Panc1 (cell line): ENCODE measurements around the gene TMEM100. TPM values are rescaled to one million over a fixed set of nuclear protein-coding genes. Genes with fewer than 3 reads are reported as not detected.

Source experiments
- ATAC-seq: fragments of 200-7000 bp; cut with Tn5 transposase; 2 replicates; pipeline ENCODE4 v1.9.1; 2020; ENCODE audit warnings: mild to moderate bottlenecking, moderate library complexity
- BruUV-seq: library from RNA; stranded (reverse); fragments of 400-500 nt; replicated peaks from 2 replicates; lab custom pipeline; 2021; lab: Mats Ljungman, UMichigan
- CTCF ChIA-PET: fragments of 300-600 bp; sonication (Branson Sonifier 250); formaldehyde crosslinking; loops from one replicate; lab custom pipeline; 2022; ENCODE audit warnings: antibody characterized with exemption; lab: Charles Lee
- POLR2A ChIA-PET: fragments of 300-600 bp; sonication (Branson Sonifier 250); formaldehyde crosslinking; loops from one replicate; lab custom pipeline; 2022; ENCODE audit warnings: antibody characterized with exemption; lab: Charles Lee
- DNase-seq: peaks from one replicate; pipeline ENCODE4 v3.0.0-alpha.2; 2010; ENCODE audit warnings: low read depth, low spot score
- H3K27ac ChIP-seq: 2 replicates; pipeline ENCODE4 v1.5.1; 2011; ENCODE audit warnings: mild to moderate bottlenecking, low read length, inconsistent platforms
- H3K27me3 ChIP-seq: fragments of 200-500 bp; sonication (Bioruptor generic); 2 replicates; pipeline ENCODE4 v1.6.0; 2014; ENCODE audit warnings: low read length, inconsistent platforms; ENCODE audit not compliant: control insufficient read depth, insufficient read depth
- H3K36me3 ChIP-seq: fragments of 200-500 bp; sonication (Bioruptor generic); 2 replicates; pipeline ENCODE4 v1.5.1; 2014; ENCODE audit warnings: inconsistent platforms, mild to moderate bottlenecking, low read length, moderate library complexity; ENCODE audit not compliant: control insufficient read depth, insufficient read depth
- H3K4me1 ChIP-seq: 2 replicates; pipeline ENCODE4 v1.5.1; 2011; ENCODE audit warnings: inconsistent platforms, mild to moderate bottlenecking, low read length, moderate library complexity; ENCODE audit not compliant: control insufficient read depth, insufficient read depth
- H3K4me3 ChIP-seq, 2 experiments: 2 replicates each; pipeline ENCODE4 v1.5.1; 2011 to 2012; ENCODE audit warnings: low read depth in 2 of 2, low read length in 2 of 2, mild to moderate bottlenecking in 2 of 2, inconsistent platforms in 1 of 2, moderate library complexity in 1 of 2
- H3K9me3 ChIP-seq: fragments of 200-500 bp; sonication (Bioruptor generic); 2 replicates; pipeline ENCODE4 v1.5.1; 2014; ENCODE audit warnings: low read depth, mild to moderate bottlenecking, inconsistent platforms, low read length, moderate library complexity; ENCODE audit not compliant: control insufficient read depth, insufficient read depth
- CTCF ChIP-seq: fragments of 450-650 bp; IDR thresholded peaks from 2 replicates; pipeline ENCODE4 v1.5.1; 2017; ENCODE audit warnings: mild to moderate bottlenecking
- POLR2AphosphoS5 ChIP-seq: IDR thresholded peaks from 2 replicates; pipeline ENCODE4 v1.6.1; 2012; ENCODE audit warnings: mild to moderate bottlenecking, low read depth, low read length, moderate library complexity
- SIN3A ChIP-seq: IDR thresholded peaks from 2 replicates; pipeline ENCODE4 v1.6.1; 2012; ENCODE audit warnings: low read depth, mild to moderate bottlenecking, low read length, moderate library complexity, borderline replicate concordance; ENCODE audit not compliant: insufficient read depth
- TCF7L2 ChIP-seq: IDR thresholded peaks from 2 replicates; pipeline ENCODE4 v1.6.1; 2011; ENCODE audit warnings: mild to moderate bottlenecking, low read depth, low read length, inconsistent platforms
- in situ Hi-C: cut with HindIII; loops from 2 replicates; pipeline ENCODE4 v1.10.0; 2016; ENCODE audit warnings: low sequenced_read_pairs, low pct_unique_long_range_greater_than_20kb
- intact Hi-C: fragments of 100-400 bp; cut with micrococcal nuclease; formaldehyde crosslinking; loops from one replicate; pipeline ENCODE4 v1.10.0; 2022; ENCODE audit not compliant: unreplicated experiment
- total RNA-seq: library from RNA; stranded (reverse); gene quantifications from one replicate; pipeline ENCODE4 v1.2.1, GENCODE V29; 2021; ENCODE audit not compliant: unreplicated experiment
- TF ChIP-seq, protein P1 (sequence below), 2 experiments: IDR thresholded peaks; 2 replicates each; pipeline ENCODE4 v1.6.1; 2011 to 2012; ENCODE audit warnings: low read depth in 2 of 2, control low read depth in 1 of 2, low read length in 1 of 2, mild to moderate bottlenecking in 1 of 2, moderate library complexity in 1 of 2; ENCODE audit not compliant: insufficient read depth in 1 of 2

Gene TMEM100
- total RNA-seq, 1 experiment from 2014 or later, result 0.10 TPM

- intact Hi-C loops, result no loop called here
- CTCF ChIA-PET, result no interaction called here
Observed at GRCh38 chr17:55737976-55738501, 15.4 kb upstream of the TMEM100 start.

DNA sequence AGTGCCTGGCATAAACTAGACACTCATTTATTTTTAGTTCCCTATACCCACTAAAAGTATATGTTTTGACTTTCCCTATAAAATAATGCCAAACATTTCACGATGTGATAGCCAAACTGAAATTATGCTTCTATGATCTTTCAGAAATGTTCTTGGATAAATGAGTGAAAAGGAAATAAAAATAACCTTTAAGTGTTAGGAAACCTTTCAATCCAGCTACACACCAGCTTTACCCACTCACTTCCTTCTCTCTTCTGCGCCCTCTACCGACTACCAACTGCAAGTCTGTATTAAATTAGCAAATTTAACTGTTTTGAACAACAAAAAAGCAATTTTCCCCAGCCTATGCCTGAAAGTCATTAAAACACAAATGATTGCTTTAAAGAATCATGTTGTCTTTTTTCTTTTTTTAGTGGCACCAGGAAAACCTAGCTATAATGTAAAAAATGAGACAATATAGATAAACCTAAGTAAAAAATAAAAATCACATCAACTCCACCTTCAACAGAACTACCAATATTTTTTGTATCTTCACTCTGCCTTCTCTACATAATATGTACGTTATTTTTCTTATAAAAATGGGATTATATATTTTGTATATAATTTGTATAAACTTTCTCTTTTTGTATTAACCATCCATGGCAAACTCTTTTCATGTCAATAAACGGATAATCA, 13.2 kb upstream of the TMEM100 start:
- CTCF ChIA-PET, result interaction anchor here (0.5 to 0.9 kb wide), 4 partner anchors 15 to 217 kb away, joined by 3 to 7 read pairs (median 4); partner anchors contain the start of gene PCTP
- BruUV-seq, result no TSS peak
- ATAC-seq (no peak), DNase-seq (no peak)
- Histone ChIP-seq H3K9me3 (no peaks in the 10 kb centered on the region), H3K27ac (no peak overlapping the region), H3K4me1 (no peaks in the 10 kb centered on the region), H3K4me3 (no peak overlapping the region), H3K27me3 (no peaks in the 10 kb centered on the region; the same call in 1 of the 2 replicates), H3K36me3 (no peaks in the 10 kb centered on the region)
- in situ Hi-C loops, result no loop called here
- peak; percentile 83; the same call in 1 of the 2 replicates for TF ChIP-seq CTCF
- TF ChIP-seq SIN3A, result no peak
- POLR2A ChIA-PET, result no interaction called here
- intact Hi-C loops, result no loop called here

More at GRCh38 chr17:55737976-55738501, 15.4 kb upstream of the TMEM100 start:
- BruUV-seq, result no TSS peak
- TF ChIP-seq SIN3A, result no peak
- TF ChIP-seq, protein P1, sequence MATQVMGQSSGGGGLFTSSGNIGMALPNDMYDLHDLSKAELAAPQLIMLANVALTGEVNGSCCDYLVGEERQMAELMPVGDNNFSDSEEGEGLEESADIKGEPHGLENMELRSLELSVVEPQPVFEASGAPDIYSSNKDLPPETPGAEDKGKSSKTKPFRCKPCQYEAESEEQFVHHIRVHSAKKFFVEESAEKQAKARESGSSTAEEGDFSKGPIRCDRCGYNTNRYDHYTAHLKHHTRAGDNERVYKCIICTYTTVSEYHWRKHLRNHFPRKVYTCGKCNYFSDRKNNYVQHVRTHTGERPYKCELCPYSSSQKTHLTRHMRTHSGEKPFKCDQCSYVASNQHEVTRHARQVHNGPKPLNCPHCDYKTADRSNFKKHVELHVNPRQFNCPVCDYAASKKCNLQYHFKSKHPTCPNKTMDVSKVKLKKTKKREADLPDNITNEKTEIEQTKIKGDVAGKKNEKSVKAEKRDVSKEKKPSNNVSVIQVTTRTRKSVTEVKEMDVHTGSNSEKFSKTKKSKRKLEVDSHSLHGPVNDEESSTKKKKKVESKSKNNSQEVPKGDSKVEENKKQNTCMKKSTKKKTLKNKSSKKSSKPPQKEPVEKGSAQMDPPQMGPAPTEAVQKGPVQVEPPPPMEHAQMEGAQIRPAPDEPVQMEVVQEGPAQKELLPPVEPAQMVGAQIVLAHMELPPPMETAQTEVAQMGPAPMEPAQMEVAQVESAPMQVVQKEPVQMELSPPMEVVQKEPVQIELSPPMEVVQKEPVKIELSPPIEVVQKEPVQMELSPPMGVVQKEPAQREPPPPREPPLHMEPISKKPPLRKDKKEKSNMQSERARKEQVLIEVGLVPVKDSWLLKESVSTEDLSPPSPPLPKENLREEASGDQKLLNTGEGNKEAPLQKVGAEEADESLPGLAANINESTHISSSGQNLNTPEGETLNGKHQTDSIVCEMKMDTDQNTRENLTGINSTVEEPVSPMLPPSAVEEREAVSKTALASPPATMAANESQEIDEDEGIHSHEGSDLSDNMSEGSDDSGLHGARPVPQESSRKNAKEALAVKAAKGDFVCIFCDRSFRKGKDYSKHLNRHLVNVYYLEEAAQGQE (IDR thresholded peaks at IDR 0.05; ENCODE audit: insufficient read depth in 1 of 2, low read depth in 2 of 2, low read length in 1 of 2), result no peak
- TF ChIP-seq CTCF, result no peak
- no peak for TF ChIP-seq TCF7L2
- no peak for TF ChIP-seq POLR2AphosphoS5
- no peak for ATAC-seq
- DNase-seq, result no peak
- H3K27me3 ChIP-seq, result no peaks in the 10 kb centered on the region
- H3K4me1 ChIP-seq, result peaks cover 3% of the 10 kb centered on the region
- H3K36me3 ChIP-seq, result no peaks in the 10 kb centered on the region
- no peak overlapping the region for H3K27ac ChIP-seq
- no peaks in the 10 kb centered on the region for H3K9me3 ChIP-seq
- POLR2A ChIA-PET, result no interaction called here
- H3K4me3 ChIP-seq, result no peak overlapping the region
- in situ Hi-C loops, result no loop called here
